HEK293 (cell line): ENCODE measurements around the gene LYPLA2.
A peak's percentile ranks its signal among the peaks of the same experiment; 100 is the strongest.
"Not testable (repeated sequence)": the region's sequence is repeated elsewhere in the genome, so short reads cannot be mapped to it uniquely, and the experiment has no call there.

Experiments used
- CTCF ChIA-PET: fragments of 350-600 bp; formaldehyde crosslinking; extraction: SDS; loops from one replicate; lab custom pipeline; 2021; ENCODE audit warnings: antibody characterized with exemption; lab: Yijun Ruan, JAX
- POLR2A ChIA-PET: fragments of 300-600 bp; formaldehyde crosslinking; extraction: SDS; loops from one replicate; lab custom pipeline; 2020; ENCODE audit warnings: antibody characterized with exemption, inconsistent platforms; lab: Yijun Ruan, JAX
- H3K27ac ChIP-seq: fragments of 200-500 bp; sonication (Bioruptor generic); 2 replicates; pipeline ENCODE4 v1.5.1; 2014; ENCODE audit warnings: low read depth, low read length, control low read depth, inconsistent platforms; ENCODE audit errors: extremely low read depth
- H3K36me3 ChIP-seq, 2 experiments: fragments of 200-500 bp in 1 of 2; sonication (Bioruptor generic) in 1 of 2; 1 replicate in 1 of 2; 2 replicates in 1 of 2; pipeline ENCODE4 v1.5.1; 2014 to 2017; ENCODE audit warnings: inconsistent platforms in 2 of 2, low read length in 2 of 2; ENCODE audit not compliant: control insufficient read depth in 2 of 2, insufficient read depth in 1 of 2
- H3K4me1 ChIP-seq: fragments of 200-500 bp; sonication (Bioruptor generic); 2 replicates; pipeline ENCODE4 v1.5.1; 2014; ENCODE audit warnings: mild to moderate bottlenecking, low read length, inconsistent platforms; ENCODE audit not compliant: control insufficient read depth, insufficient read depth
- H3K4me3 ChIP-seq: 2 replicates; pipeline ENCODE4 v1.5.1; 2011; ENCODE audit warnings: low read depth, mild to moderate bottlenecking, control low read depth, low read length, moderate library complexity
- H3K9me3 ChIP-seq: fragments of 200-500 bp; sonication (Bioruptor generic); 2 replicates; pipeline ENCODE4 v1.5.1; 2014; ENCODE audit warnings: low read depth, low read length, inconsistent platforms; ENCODE audit not compliant: control insufficient read depth, insufficient read depth
- CTCF ChIP-seq: fragments of 450-650 bp; formaldehyde crosslinking; IDR thresholded peaks from 2 replicates; pipeline ENCODE4 v1.5.1; 2016; ENCODE audit warnings: missing biosample characterization, missing genetic modification characterization
- GFI1B ChIP-seq: fragments of 450-650 bp; formaldehyde crosslinking; IDR thresholded peaks from 2 replicates; pipeline ENCODE4 v1.5.1; 2016; ENCODE audit warnings: missing biosample characterization, missing genetic modification characterization
- GLIS2 ChIP-seq: fragments of 450-650 bp; formaldehyde crosslinking; IDR thresholded peaks from 2 replicates; pipeline ENCODE4 v1.5.1; 2016; ENCODE audit warnings: missing biosample characterization, missing genetic modification characterization
- HOXA7 ChIP-seq: sonication (generic); formaldehyde crosslinking; IDR thresholded peaks from 2 replicates; pipeline ENCODE4 v1.8.1; 2022; ENCODE audit warnings: missing genetic modification reagents, borderline replicate concordance
- HOXD13 ChIP-seq: sonication (generic); formaldehyde crosslinking; IDR thresholded peaks from 2 replicates; pipeline ENCODE4 v1.8.0; 2022; ENCODE audit warnings: missing genetic modification reagents, borderline replicate concordance
- KLF1 ChIP-seq: fragments of 450-650 bp; formaldehyde crosslinking; IDR thresholded peaks from 2 replicates; pipeline ENCODE4 v1.5.1; 2016; ENCODE audit warnings: missing biosample characterization, missing genetic modification characterization
- MEIS1 ChIP-seq: sonication (generic); formaldehyde crosslinking; IDR thresholded peaks from 2 replicates; pipeline ENCODE4 v1.8.1; 2022; ENCODE audit warnings: missing genetic modification reagents, mild to moderate bottlenecking, borderline replicate concordance
- PBX3 ChIP-seq: sonication (generic); formaldehyde crosslinking; IDR thresholded peaks from 2 replicates; pipeline ENCODE4 v1.8.1; 2022; ENCODE audit warnings: mild to moderate bottlenecking, moderate library complexity, missing genetic modification reagents
- SP3 ChIP-seq: fragments of 450-650 bp; formaldehyde crosslinking; IDR thresholded peaks from 2 replicates; pipeline ENCODE4 v1.5.1; 2016; ENCODE audit warnings: missing biosample characterization, missing genetic modification characterization
- YY2 ChIP-seq: fragments of 450-650 bp; formaldehyde crosslinking; IDR thresholded peaks from 2 replicates; pipeline ENCODE4 v1.5.1; 2016; ENCODE audit warnings: missing biosample characterization, missing genetic modification characterization
- ZBTB11 ChIP-seq: fragments of 450-650 bp; formaldehyde crosslinking; conservative IDR thresholded peaks from 2 replicates; pipeline ENCODE4 v1.5.1; 2016; ENCODE audit warnings: low read depth, missing biosample characterization, missing genetic modification characterization
- ZBTB8A ChIP-seq: fragments of 450-650 bp; formaldehyde crosslinking; IDR thresholded peaks from 2 replicates; pipeline ENCODE4 v1.5.1; 2016; ENCODE audit warnings: missing biosample characterization, missing genetic modification characterization
- ZNF341 ChIP-seq: fragments of 450-650 bp; formaldehyde crosslinking; IDR thresholded peaks from 2 replicates; pipeline ENCODE4; 2016; ENCODE audit warnings: low read depth, missing biosample characterization, missing genetic modification characterization
- ZNF416 ChIP-seq: fragments of 450-650 bp; formaldehyde crosslinking; IDR thresholded peaks from 2 replicates; pipeline ENCODE4 v1.5.1; 2016; ENCODE audit warnings: missing biosample characterization, missing genetic modification characterization
- ZNF530 ChIP-seq: fragments of 450-650 bp; formaldehyde crosslinking; IDR thresholded peaks from 2 replicates; pipeline ENCODE4 v1.5.1; 2016; ENCODE audit warnings: low read depth, missing biosample characterization, missing genetic modification characterization
- ZNF571 ChIP-seq: fragments of 450-650 bp; formaldehyde crosslinking; IDR thresholded peaks from 2 replicates; pipeline ENCODE4 v1.5.0; 2017; ENCODE audit warnings: missing biosample characterization, missing genetic modification characterization
- ZNF600 ChIP-seq: fragments of 450-650 bp; formaldehyde crosslinking; IDR thresholded peaks from 2 replicates; pipeline ENCODE4 v1.5.1; 2016; ENCODE audit warnings: missing biosample characterization, missing genetic modification characterization
- ZNF624 ChIP-seq: fragments of 450-650 bp; formaldehyde crosslinking; IDR thresholded peaks from 2 replicates; pipeline ENCODE4 v1.5.1; 2017; ENCODE audit warnings: missing biosample characterization, missing genetic modification characterization
- ZNF639 ChIP-seq: fragments of 450-650 bp; formaldehyde crosslinking; IDR thresholded peaks from 2 replicates; pipeline ENCODE4 v1.5.1; 2016; ENCODE audit warnings: missing biosample characterization, missing genetic modification characterization
- ZNF785 ChIP-seq: fragments of 450-650 bp; formaldehyde crosslinking; IDR thresholded peaks from 2 replicates; pipeline ENCODE4 v1.5.1; 2016; ENCODE audit warnings: missing biosample characterization, missing genetic modification characterization

The LYPLA2 gene

GRCh38 chr1:23801876-23802275 is 10.9 kb downstream of the LYPLA2 start:
- ChIA-PET POLR2A (interaction anchor here (0.6 to 5.5 kb wide), 6 partner anchors 11 to 241 kb away, joined by 3 to 47 read pairs (median 5); partner anchors contain the start of genes HMGCL, LYPLA2 and PITHD1), CTCF (interaction anchor here (0.6 to 5.6 kb wide), 12 partner anchors 9 to 541 kb away, joined by 3 to 52 read pairs (median 4); no protein-coding TSS in a partner anchor)
- no peak overlapping the region for H3K27ac ChIP-seq
- H3K4me1 ChIP-seq: peaks cover 3% of the 10 kb centered on the region; the same call in 1 of the 2 replicates
- TF ChIP-seq ZNF600 (tag by site-specific recombination) (0 out of 2 replicates have a peak, but pooled peaks have one; percentile 27), CTCF (tag by site-specific recombination) (no peak)
- no peaks in the 10 kb centered on the region for H3K9me3 ChIP-seq
- peaks cover 0 to 60% of the 10 kb centered on the region in 2 experiments; a peak in 2 of 3 replicates for H3K36me3 ChIP-seq
- no peak overlapping the region for H3K4me3 ChIP-seq

GRCh38 chr1:23802809-23803342 is 11.9 kb downstream of the LYPLA2 start:
- H3K9me3 ChIP-seq, H3K4me3 ChIP-seq, H3K4me1 ChIP-seq, H3K27ac ChIP-seq: not testable (repeated sequence)
- peaks cover 0 to 60% of the 10 kb centered on the region in 2 experiments; a peak in 2 of 3 replicates for H3K36me3 ChIP-seq
- ChIA-PET CTCF (interaction anchor here (0.6 to 5.6 kb wide), 9 partner anchors 8 to 589 kb away, joined by 3 to 52 read pairs (median 4); no protein-coding TSS in a partner anchor), POLR2A (interaction anchor here (4.6 to 5.5 kb wide), 2 partner anchors 12 to 24 kb away, joined by 42 to 47 read pairs; partner anchors contain the start of genes LYPLA2 and PITHD1)

- CTCF ChIA-PET: interaction anchor here (0.7 kb wide), 1 partner anchor 588 kb away, joined by 3 read pairs; no protein-coding TSS in a partner anchor
- Histone ChIP-seq H3K27ac (no peak overlapping the region), H3K4me3 (no peak overlapping the region), H3K36me3 (peaks cover 0 to 58% of the 10 kb centered on the region in 2 experiments; a peak in 1 of 3 replicates), H3K4me1 (peaks cover 3% of the 10 kb centered on the region; the same call in 1 of the 2 replicates), H3K9me3 (no peaks in the 10 kb centered on the region)
- POLR2A ChIA-PET: no interaction called here
- TF ChIP-seq GFI1B (tag by site-specific recombination): no peak
- no peak for TF ChIP-seq ZBTB11 (tag by site-specific recombination)
- TF ChIP-seq ZBTB8A: no peak
- no peak for TF ChIP-seq PBX3
- TF ChIP-seq ZNF785 (tag by site-specific recombination): no peak
- no peak for TF ChIP-seq HOXA7 (CRISPR knock-in tag)
- TF ChIP-seq ZNF571 (tag by site-specific recombination): no peak
- no peak for TF ChIP-seq KLF1 (tag by site-specific recombination)
- TF ChIP-seq YY2 (tag by site-specific recombination): no peak
- TF ChIP-seq GLIS2 (tag by site-specific recombination): no peak
- TF ChIP-seq ZNF530 (tag by site-specific recombination): no peak
- no peak for TF ChIP-seq HOXD13
- no peak for TF ChIP-seq CTCF (tag by site-specific recombination)
- TF ChIP-seq ZNF624 (tag by site-specific recombination): no peak
- no peak for TF ChIP-seq ZNF341 (tag by site-specific recombination)
- no peak for TF ChIP-seq MEIS1 (CRISPR knock-in tag)
- TF ChIP-seq ZNF416: no peak
- TF ChIP-seq ZNF639 (tag by site-specific recombination): no peak
- TF ChIP-seq SP3: no peak
Measured at GRCh38 chr1:23803674-23804073, 12.7 kb downstream of the LYPLA2 start.
